Kidney epithelial cell (primary cell): ENCODE measurements around the gene EPHA4. TPM values are rescaled to one million over a fixed set of nuclear protein-coding genes. Genes with fewer than 3 reads are reported as not detected.

Experiments
- DNase-seq: peaks from one replicate; pipeline ENCODE4 v3.0.0-alpha.2; 2010; ENCODE audit warnings: low read depth
- H3K27me3 ChIP-seq: 2 replicates; pipeline ENCODE4 v1.6.0; 2011; ENCODE audit warnings: low read length; ENCODE audit not compliant: control insufficient read depth, insufficient read depth
- H3K36me3 ChIP-seq: 2 replicates; pipeline ENCODE4 v1.5.1; 2011; ENCODE audit warnings: low read length; ENCODE audit not compliant: control insufficient read depth, insufficient read depth
- H3K4me3 ChIP-seq: 2 replicates; pipeline ENCODE4 v1.5.1; 2011; ENCODE audit warnings: low read depth, mild to moderate bottlenecking, control low read depth, low read length
- CTCF ChIP-seq: IDR thresholded peaks from 2 replicates; pipeline ENCODE4 v1.5.1; 2011; ENCODE audit warnings: mild to moderate bottlenecking, moderate library complexity, low read length, control low read depth, inconsistent platforms; ENCODE audit not compliant: insufficient read depth, poor library complexity, severe bottlenecking
- total RNA-seq: library from RNA; depleted of rRNA; stranded (reverse); fragments of >200 nt; gene quantifications from 2 replicates; pipeline ENCODE4 v1.2.3, GENCODE V29; 2015

EPHA4 gene
- total RNA-seq, 1 donor from 2014 or later, result 6.6 TPM

- DNase-seq, result no peak
- TF ChIP-seq CTCF, result no peak
- Histone ChIP-seq H3K36me3 (no peaks in the 10 kb centered on the region), H3K27me3 (no peaks in the 10 kb centered on the region), H3K4me3 (no peak overlapping the region)
Observed at GRCh38 chr2:221381928-221382488, 190.1 kb downstream of the EPHA4 start.

- Histone ChIP-seq H3K27me3 (no peaks in the 10 kb centered on the region), H3K36me3 (no peaks in the 10 kb centered on the region), H3K4me3 (no peak overlapping the region)
- no peak for DNase-seq
- no peak for TF ChIP-seq CTCF
Observed at GRCh38 chr2:221380686-221381085, 191.4 kb downstream of the EPHA4 start.

GRCh38 chr2:221380062-221380461 is 192.0 kb downstream of the EPHA4 start:
- Histone ChIP-seq H3K27me3 (no peaks in the 10 kb centered on the region), H3K4me3 (no peak overlapping the region), H3K36me3 (no peaks in the 10 kb centered on the region)
- TF ChIP-seq CTCF, result no peak
- no peak for DNase-seq

- H3K36me3 ChIP-seq, result no peaks in the 10 kb centered on the region
- H3K4me3 ChIP-seq, result no peak overlapping the region
- no peaks in the 10 kb centered on the region for H3K27me3 ChIP-seq
- TF ChIP-seq CTCF, result no peak
- no peak for DNase-seq
Observed at GRCh38 chr2:221377597-221377996, 194.5 kb downstream of the EPHA4 start.

- Histone ChIP-seq H3K27me3 (no peaks in the 10 kb centered on the region), H3K36me3 (no peaks in the 10 kb centered on the region), H3K4me3 (no peak overlapping the region)
- no peak for TF ChIP-seq CTCF
- no peak for DNase-seq
Observed at GRCh38 chr2:221377066-221377465, 195.0 kb downstream of the EPHA4 start.

- Histone ChIP-seq H3K4me3 (no peak overlapping the region), H3K36me3 (no peaks in the 10 kb centered on the region), H3K27me3 (no peaks in the 10 kb centered on the region)
- no peak for DNase-seq
- no peak for TF ChIP-seq CTCF
Observed at GRCh38 chr2:221374234-221374633, 197.9 kb downstream of the EPHA4 start.
